HG02571 (cell line): Measurements from ENCODE around the gene DGAT2L6.
"Not testable (repeated sequence)": the region's sequence is repeated elsewhere in the genome, so short reads cannot be mapped to it uniquely, and the experiment has no call there.

Source experiments
- ATAC-seq: cut with Tn5 transposase; IDR thresholded peaks from one replicate; pipeline ENCODE4 v1.9.1; 2021; ENCODE audit warnings: mild to moderate bottlenecking, moderate library complexity; ENCODE audit not compliant: unreplicated experiment

The DGAT2L6 gene

GRCh38 chrX:70196961-70197720, 19.9 kb downstream of the DGAT2L6 start:
- ATAC-seq, result no peak

GRCh38 chrX:70201732-70202131, 24.4 kb downstream of the DGAT2L6 start:
- ATAC-seq, result no peak

- no peak for ATAC-seq
Measured at GRCh38 chrX:70208479-70208878, 31.2 kb downstream of the DGAT2L6 start.

- ATAC-seq, result not testable (repeated sequence)
Measured at GRCh38 chrX:70209570-70209969, 32.3 kb downstream of the DGAT2L6 start.

- ATAC-seq, result no peak
Measured at GRCh38 chrX:70219938-70220764, 42.9 kb downstream of the DGAT2L6 start.

- ATAC-seq, result no peak
Measured at GRCh38 chrX:70226048-70226447, 48.8 kb downstream of the DGAT2L6 start.

- ATAC-seq, result no peak
Measured at GRCh38 chrX:70226687-70227086, 49.4 kb downstream of the DGAT2L6 start.

GRCh38 chrX:70231666-70232065, 54.4 kb downstream of the DGAT2L6 start:
- ATAC-seq, result no peak

- ATAC-seq, result no peak
Measured at GRCh38 chrX:70234355-70234754, 57.1 kb downstream of the DGAT2L6 start, which contains the start of gene AWAT1. Gene AWAT1 (plus strand): TSS chrX:70234655. CDS start chrX:70234696, 41 bp downstream.

GRCh38 chrX:70240751-70241150, 63.5 kb downstream of the DGAT2L6 start:
- ATAC-seq, result no peak

GRCh38 chrX:70241501-70241900, 64.2 kb downstream of the DGAT2L6 start:
- no peak for ATAC-seq

GRCh38 chrX:70243601-70244000, 66.3 kb downstream of the DGAT2L6 start:
- not testable (repeated sequence) for ATAC-seq

- no peak for ATAC-seq
Measured at GRCh38 chrX:70244881-70245280, 67.6 kb downstream of the DGAT2L6 start.

- ATAC-seq, result no peak
Measured at GRCh38 chrX:70247252-70247651, 70.0 kb downstream of the DGAT2L6 start.

GRCh38 chrX:70252491-70252890, 75.2 kb downstream of the DGAT2L6 start:
- ATAC-seq, result no peak

- no peak for ATAC-seq
Measured at GRCh38 chrX:70253377-70254062, 76.2 kb downstream of the DGAT2L6 start.

GRCh38 chrX:70254063-70254400, 76.7 kb downstream of the DGAT2L6 start:
- no peak for ATAC-seq

- no peak for ATAC-seq
Measured at GRCh38 chrX:70254909-70255308, 77.6 kb downstream of the DGAT2L6 start.
